Common myeloid progenitor, CD34-positive (primary cell): Measurements from ENCODE around the gene ZNF691. TPM values are rescaled to one million over a fixed set of nuclear protein-coding genes. Genes with fewer than 3 reads are reported as not detected.

Source experiments
- CTCF ChIA-PET: fragments of 350-600 bp; sonication (Branson Sonifier 250); formaldehyde crosslinking; loops from one replicate; lab custom pipeline; 2021; ENCODE audit warnings: antibody characterized with exemption; lab: Charles Lee
- POLR2A ChIA-PET: fragments of 350-600 bp; sonication (Branson Sonifier 250); formaldehyde crosslinking; loops from one replicate; lab custom pipeline; 2021; ENCODE audit warnings: antibody characterized with exemption; lab: Charles Lee
- DNase-seq, 3 donors: peaks; one replicate each; pipeline versions ENCODE4 v3.0.0 to v3.0.0-alpha.2; 2013
- H3K27ac ChIP-seq, 2 experiments: 1 replicate in 1 of 2; 2 replicates in 1 of 2; pipeline ENCODE4 v1.7.0; 2013; ENCODE audit warnings: inconsistent platforms in 2 of 2, low read length in 2 of 2, mild to moderate bottlenecking in 2 of 2, low read depth in 1 of 2, moderate library complexity in 1 of 2; ENCODE audit not compliant: severe bottlenecking in 2 of 2, insufficient read depth in 1 of 2, poor library complexity in 1 of 2
- H3K27me3 ChIP-seq, 5 experiments: replicated peaks in 2 of 5; 1 replicate in 3 of 5; 2 replicates in 2 of 5; pipeline versions ENCODE4 v1.6.1 to v1.7.0; 2013; ENCODE audit warnings: low read length in 4 of 5, mild to moderate bottlenecking in 2 of 5, moderate library complexity in 2 of 5, inconsistent platforms in 1 of 5; ENCODE audit not compliant: insufficient read depth in 5 of 5, control insufficient read depth in 4 of 5
- H3K36me3 ChIP-seq, 4 experiments: 1 replicate in 2 of 4; 2 replicates in 2 of 4; pipeline versions ENCODE4 v1.6.1 to v1.7.0; 2013; ENCODE audit warnings: low read length in 3 of 4, control low read depth in 1 of 4, mild to moderate bottlenecking in 1 of 4; ENCODE audit not compliant: control insufficient read depth in 4 of 4, insufficient read depth in 4 of 4
- H3K4me1 ChIP-seq, 4 experiments: 1 replicate in 3 of 4; 2 replicates in 1 of 4; pipeline versions ENCODE4 v1.6.1 to v1.7.1; 2013; ENCODE audit warnings: low read length in 3 of 4, mild to moderate bottlenecking in 3 of 4, control low read depth in 1 of 4, inconsistent platforms in 1 of 4, moderate library complexity in 1 of 4; ENCODE audit not compliant: control insufficient read depth in 4 of 4, insufficient read depth in 4 of 4; ENCODE audit errors: control extremely low read depth in 1 of 4
- H3K4me3 ChIP-seq, 7 experiments: 1 replicate in 4 of 7; 2 replicates in 3 of 7; pipeline versions ENCODE4 v1.5.1 to v1.7.0; 2013; ENCODE audit warnings: mild to moderate bottlenecking in 7 of 7, low read length in 6 of 7, moderate library complexity in 6 of 7, inconsistent platforms in 2 of 7, low read depth in 2 of 7, control low read depth in 1 of 7; ENCODE audit not compliant: insufficient read depth in 4 of 7, control insufficient read depth in 1 of 7; ENCODE audit errors: extremely low read depth in 1 of 7
- H3K9me3 ChIP-seq, 5 experiments: 1 replicate in 4 of 5; 2 replicates in 1 of 5; pipeline versions ENCODE4 v1.6.1 to v1.7.1; 2013; ENCODE audit warnings: low read length in 4 of 5, mild to moderate bottlenecking in 2 of 5, inconsistent platforms in 1 of 5, low read depth in 1 of 5, moderate library complexity in 1 of 5; ENCODE audit not compliant: control insufficient read depth in 4 of 5, insufficient read depth in 2 of 5; ENCODE audit errors: control extremely low read depth in 1 of 5
- WGBS: methylation state at CpG from one replicate; pipeline ENCODE4 v1.1.5; 2013; ENCODE audit not compliant: insufficient coverage; 5-methylcytosine and 5-hydroxymethylcytosine counted together
- polyA plus RNA-seq: library from polyadenylated mRNA; unstranded; fragments of 120-200 nt; gene quantifications from one replicate; pipeline ENCODE4 v1.2.1, GENCODE V29; 2013

ZNF691 gene, protein sequence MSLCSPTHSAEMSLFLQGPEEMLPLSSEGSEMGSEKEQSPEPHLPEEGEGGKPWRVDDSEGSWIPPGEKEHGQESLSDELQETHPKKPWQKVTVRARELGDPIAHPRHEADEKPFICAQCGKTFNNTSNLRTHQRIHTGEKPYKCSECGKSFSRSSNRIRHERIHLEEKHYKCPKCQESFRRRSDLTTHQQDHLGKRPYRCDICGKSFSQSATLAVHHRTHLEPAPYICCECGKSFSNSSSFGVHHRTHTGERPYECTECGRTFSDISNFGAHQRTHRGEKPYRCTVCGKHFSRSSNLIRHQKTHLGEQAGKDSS
- polyA plus RNA-seq: 8.1 TPM

- WGBS: 0% methylated on average over 47 of the region's 50 CpGs
- ChIA-PET CTCF (interaction anchor here (0.7 to 2.7 kb wide), 11 partner anchors 8 to 227 kb away, joined by 3 to 8 read pairs (median 4); partner anchors contain the start of genes C1orf50 and P3H1), POLR2A (interaction anchor here (0.7 to 1.0 kb wide), 2 partner anchors 30 to 79 kb away, joined by 3 read pairs; partner anchors contain the start of genes C1orf50, ERMAP, P3H1 and SVBP)
Measured at GRCh38 chr1:42846257-42847110, at the start of gene ZNF691. Gene ZNF691 (plus strand): TSS chr1:42846613. CDS start chr1:42849659, 3,046 bp downstream.

GRCh38 chr1:42797414-42797813 lies 49.0 kb upstream of the ZNF691 start:
- H3K36me3 ChIP-seq: no peaks in the 10 kb centered on the region
- CTCF ChIA-PET: no interaction called here
- no peak overlapping the region for H3K27ac ChIP-seq
- peaks cover 0 to 4% (median 0%) of the 10 kb centered on the region in 4 experiments for H3K4me1 ChIP-seq
- POLR2A ChIA-PET: no interaction called here
- H3K4me3 ChIP-seq: no peak overlapping the region
- H3K9me3 ChIP-seq: no peaks in the 10 kb centered on the region
- 86% methylated on average over 1 of the region's 3 CpGs for WGBS
- H3K27me3 ChIP-seq: no peaks in the 10 kb centered on the region
- DNase-seq: no peak

More at GRCh38 chr1:42846257-42847110, at the start of gene ZNF691:
- H3K4me3 ChIP-seq: peak within 1 kb of the TSS; percentile 74 to 91 (median 85)
- peak within 1 kb of the TSS; percentile 7 to 83 for H3K27ac ChIP-seq
- H3K36me3 ChIP-seq: peaks cover 8 to 53% (median 34%) of the 10 kb centered on the region in 4 experiments
- peaks cover 8 to 22% (median 16%) of the 10 kb centered on the region in 4 experiments for H3K4me1 ChIP-seq
- no peaks in the 10 kb centered on the region for H3K27me3 ChIP-seq
- H3K9me3 ChIP-seq: peaks cover 0 to 10% (median 3%) of the 10 kb centered on the region in 5 experiments
- peak; percentile 95 to 97 (median 97) for DNase-seq

DNA sequence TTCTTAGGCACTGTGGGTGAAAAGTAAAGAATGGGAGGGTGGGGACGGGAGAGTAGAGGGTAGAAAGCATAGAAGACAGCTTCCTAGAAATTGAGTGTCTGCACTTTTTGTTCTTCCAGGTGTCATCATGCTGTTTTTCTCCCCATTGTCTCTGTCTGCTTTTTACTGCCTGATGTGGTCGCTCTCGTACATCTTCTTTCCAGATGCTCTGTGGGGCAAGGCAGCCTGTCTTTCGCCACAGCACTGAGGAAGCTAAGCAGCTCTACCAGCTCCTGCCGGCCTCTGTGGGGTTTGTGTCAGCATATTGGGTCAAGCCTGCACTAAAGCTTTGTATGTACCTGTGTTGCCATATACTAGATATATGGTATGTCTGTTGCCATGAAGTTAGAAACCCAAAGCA lies 48.4 kb upstream of the ZNF691 start:
- no peak for DNase-seq
- H3K27me3 ChIP-seq: no peaks in the 10 kb centered on the region
- 100% methylated on average over 4 of the region's 5 CpGs for WGBS
- ChIA-PET CTCF (no interaction called here), POLR2A (no interaction called here)
- no peak overlapping the region for H3K27ac ChIP-seq
- H3K36me3 ChIP-seq: no peaks in the 10 kb centered on the region
- peaks cover 0 to 4% (median 0%) of the 10 kb centered on the region in 4 experiments for H3K4me1 ChIP-seq
- H3K9me3 ChIP-seq: no peaks in the 10 kb centered on the region
- no peak overlapping the region for H3K4me3 ChIP-seq

DNA sequence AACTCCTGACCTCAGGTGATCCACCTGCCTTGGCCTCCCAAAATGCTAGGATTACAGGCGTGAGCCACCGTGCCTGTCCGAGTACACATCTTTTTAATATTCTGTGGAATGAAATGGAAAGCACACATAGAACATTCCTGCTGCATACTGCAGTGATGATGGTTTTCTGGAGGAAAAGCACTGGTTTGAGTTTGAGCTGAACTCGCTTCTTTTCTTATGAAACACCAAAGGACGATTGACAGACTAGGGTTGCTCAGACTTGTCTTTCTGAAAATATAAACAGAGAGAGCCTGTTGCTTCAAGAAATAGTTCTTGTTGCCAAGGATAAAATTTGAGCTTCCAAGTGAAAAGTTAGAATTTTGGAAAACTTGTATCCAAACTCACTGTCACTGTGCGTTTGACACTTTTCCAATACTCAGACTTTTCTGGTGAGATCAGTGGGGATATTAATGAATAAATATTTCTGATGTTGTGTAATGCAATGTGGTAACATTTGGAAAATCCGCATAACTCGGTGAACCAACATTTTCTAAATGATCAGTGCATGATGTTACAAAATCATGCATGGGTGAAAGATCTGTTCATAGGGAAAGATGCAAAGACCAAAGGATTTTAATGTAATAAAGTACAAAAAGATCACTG lies 44.5 kb upstream of the ZNF691 start:
- CTCF ChIA-PET: interaction anchor here (0.7 kb wide), 1 partner anchor 15 kb away, joined by 3 read pairs; the partner anchor contains the start of genes ERMAP and SVBP
- no peak for DNase-seq
- POLR2A ChIA-PET: no interaction called here
- 100% methylated on average over 3 of the region's 8 CpGs for WGBS
- Histone ChIP-seq H3K4me3 (no peak overlapping the region), H3K27me3 (no peaks in the 10 kb centered on the region), H3K9me3 (peaks cover 0 to 5% (median 0%) of the 10 kb centered on the region in 5 experiments), H3K4me1 (peaks cover 0 to 4% (median 0%) of the 10 kb centered on the region in 4 experiments), H3K36me3 (peaks cover 0 to 11% (median 6%) of the 10 kb centered on the region in 4 experiments), H3K27ac (no peak overlapping the region)

DNA sequence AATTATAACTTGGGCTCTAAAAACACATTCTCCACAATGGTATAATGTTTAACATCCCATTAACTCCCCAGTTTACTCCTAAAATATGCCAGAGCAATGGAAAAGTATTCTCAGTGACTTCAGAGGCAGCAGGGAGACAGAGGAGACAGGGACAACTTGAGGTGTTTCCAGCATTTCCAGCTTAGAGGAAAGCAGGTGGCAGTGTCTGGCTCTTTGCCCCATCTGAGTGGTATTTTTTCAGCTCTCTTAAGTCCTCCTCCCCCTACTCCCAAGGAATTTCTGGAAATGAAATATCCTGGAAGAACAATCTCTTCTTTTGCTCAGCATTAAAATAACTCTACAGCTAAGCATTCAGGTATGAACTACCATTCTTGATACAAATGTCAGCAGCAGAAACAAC lies 40.2 kb upstream of the ZNF691 start:
- peaks cover 2 to 12% (median 9%) of the 10 kb centered on the region in 4 experiments for H3K36me3 ChIP-seq
- H3K27ac ChIP-seq: no peak overlapping the region
- CTCF ChIA-PET: interaction anchor here (1.2 kb wide), 1 partner anchor 267 kb away, joined by 3 read pairs; no protein-coding TSS in a partner anchor
- H3K4me3 ChIP-seq: no peak overlapping the region
- no peak for DNase-seq
- POLR2A ChIA-PET: no interaction called here
- H3K4me1 ChIP-seq: no peaks in the 10 kb centered on the region
- H3K9me3 ChIP-seq: peaks cover 0 to 5% (median 0%) of the 10 kb centered on the region in 5 experiments
- no peaks in the 10 kb centered on the region for H3K27me3 ChIP-seq

DNA sequence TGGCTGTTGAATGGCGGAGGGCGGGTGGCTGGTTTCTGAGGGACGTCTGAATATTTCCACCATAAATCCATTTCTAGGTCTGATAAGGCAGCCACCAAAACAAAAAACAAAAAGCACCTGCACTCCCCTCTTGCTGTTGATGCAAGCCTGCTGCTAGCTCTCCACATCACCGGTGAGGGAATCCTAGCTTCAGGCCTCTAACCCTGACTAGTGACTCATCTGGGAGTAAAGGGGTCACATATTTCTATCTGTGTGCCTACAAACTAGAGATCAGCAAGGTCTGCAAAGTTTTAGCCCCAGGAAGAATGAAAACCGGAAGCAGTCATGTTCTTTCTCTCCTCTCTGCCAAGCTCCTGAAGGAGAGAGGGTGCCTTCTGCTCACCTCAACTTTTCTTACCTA lies 39.8 kb upstream of the ZNF691 start:
- H3K4me3 ChIP-seq: no peak overlapping the region
- ChIA-PET POLR2A (no interaction called here), CTCF (interaction anchor here (2.9 kb wide), 1 partner anchor 10 kb away, joined by 10 read pairs; the partner anchor contains the start of genes ERMAP and SVBP)
- DNase-seq: no peak
- peaks cover 2 to 12% (median 10%) of the 10 kb centered on the region in 4 experiments for H3K36me3 ChIP-seq
- 100% methylated on average over 1 of the region's 5 CpGs for WGBS
- H3K9me3 ChIP-seq: peaks cover 0 to 5% (median 0%) of the 10 kb centered on the region in 5 experiments
- H3K4me1 ChIP-seq: no peaks in the 10 kb centered on the region
- no peak overlapping the region for H3K27ac ChIP-seq
- H3K27me3 ChIP-seq: no peaks in the 10 kb centered on the region
